GM19468 (cell line): ENCODE data around the gene SS18L1.

Source experiments
- ATAC-seq: cut with Tn5 transposase; IDR thresholded peaks from one replicate; pipeline ENCODE4 v1.9.1; 2021; ENCODE audit warnings: mild to moderate bottlenecking, moderate library complexity, moderate number of reproducible peaks; ENCODE audit not compliant: unreplicated experiment; ENCODE audit errors: extremely low read depth

SS18L1 gene

GRCh38 chr20:62190639-62191411 is 47.3 kb downstream of the SS18L1 start:
- no peak for ATAC-seq

GRCh38 chr20:62191781-62192559 is 48.4 kb downstream of the SS18L1 start:
- ATAC-seq: no peak

GRCh38 chr20:62192635-62193034 is 49.1 kb downstream of the SS18L1 start:
- no peak for ATAC-seq

- ATAC-seq: no peak
Measured at GRCh38 chr20:62193079-62194025, 49.8 kb downstream of the SS18L1 start.

- no peak for ATAC-seq
Measured at GRCh38 chr20:62195075-62195405, 51.5 kb downstream of the SS18L1 start.

- no peak for ATAC-seq
Measured at GRCh38 chr20:62195736-62196135, 52.2 kb downstream of the SS18L1 start.

GRCh38 chr20:62196286-62196685 is 52.7 kb downstream of the SS18L1 start:
- no peak for ATAC-seq

GRCh38 chr20:62197311-62197710 is 53.7 kb downstream of the SS18L1 start:
- ATAC-seq: no peak

GRCh38 chr20:62197801-62198200 is 54.2 kb downstream of the SS18L1 start:
- no peak for ATAC-seq

GRCh38 chr20:62198496-62198895 is 54.9 kb downstream of the SS18L1 start:
- no peak for ATAC-seq

GRCh38 chr20:62198931-62199330 is 55.4 kb downstream of the SS18L1 start:
- ATAC-seq: no peak

- no peak for ATAC-seq
Measured at GRCh38 chr20:62200491-62201172, 57.1 kb downstream of the SS18L1 start.

GRCh38 chr20:62201173-62202082 is 57.9 kb downstream of the SS18L1 start:
- ATAC-seq: no peak

- ATAC-seq: no peak
Measured at GRCh38 chr20:62202083-62202395, 58.5 kb downstream of the SS18L1 start.

GRCh38 chr20:62202676-62203377 is 59.3 kb downstream of the SS18L1 start:
- no peak for ATAC-seq

- no peak for ATAC-seq
Measured at GRCh38 chr20:62203378-62204030, 59.9 kb downstream of the SS18L1 start.

- ATAC-seq: no peak
Measured at GRCh38 chr20:62205618-62206387, 62.2 kb downstream of the SS18L1 start.
